ENCODE data around the gene CALHM5.

GRCh38 chr6:116476002-116476678 is 35.3 kb upstream of the CALHM5 start:
- TF ChIP-seq CTCF (conservative IDR thresholded peaks at IDR 0.05; ENCODE audit: low read depth, low read length) (no peak), BHLHE40 (IDR thresholded peaks at IDR 0.05; ENCODE audit: low read depth, low read length) (no peak), RAD21 (IDR thresholded peaks at IDR 0.05; ENCODE audit: low read length) (no peak), POLR2A (IDR thresholded peaks at IDR 0.05; ENCODE audit: low read depth, low read length) (no peak), USF2 (IDR thresholded peaks at IDR 0.05; ENCODE audit: low read depth, low read length) (no peak), CEBPB (IDR thresholded peaks at IDR 0.05; ENCODE audit: low read depth, low read length) (no peak), NFE2L2 (IDR thresholded peaks at IDR 0.05; ENCODE audit: low read depth, low read length) (no peak), CHD1 (IDR thresholded peaks at IDR 0.05; ENCODE audit: low read depth, low read length) (no peak), MAFK (IDR thresholded peaks at IDR 0.05; ENCODE audit: low read depth, low read length) (no peak), MAZ (IDR thresholded peaks at IDR 0.05; ENCODE audit: borderline replicate concordance, low read depth, low read length) (no peak)
